Measurements from ENCODE around the gene PSMG3. TPM values are rescaled to one million over a fixed set of nuclear protein-coding genes. Genes with fewer than 3 reads are reported as not detected.
"Not testable (repeated sequence)": the region's sequence is repeated elsewhere in the genome, so short reads cannot be mapped to it uniquely, and the experiment has no call there.

Gene PSMG3
- total RNA-seq, 1 experiment from 2014 or later, result 118 TPM

GRCh38 chr7:1586827-1587705 is 17.2 kb upstream of the PSMG3 start:
- no peak for DNase-seq (ENCODE audit: low read depth, low spot score)
- in situ Hi-C loops (cut with HindIII; ENCODE audit: low pct_unique_long_range_greater_than_20kb, low sequenced_read_pairs), result no loop called here

GRCh38 chr7:1586126-1586826 is 16.4 kb upstream of the PSMG3 start:
- in situ Hi-C loops (cut with HindIII; ENCODE audit: low pct_unique_long_range_greater_than_20kb, low sequenced_read_pairs), result no loop called here
- DNase-seq (ENCODE audit: low read depth, low spot score), result no peak

- DNase-seq (ENCODE audit: low read depth, low spot score), result no peak
- in situ Hi-C loops (cut with HindIII; ENCODE audit: low pct_unique_long_range_greater_than_20kb, low sequenced_read_pairs), result no loop called here
Observed at GRCh38 chr7:1585142-1585981, 15.5 kb upstream of the PSMG3 start.

DNA sequence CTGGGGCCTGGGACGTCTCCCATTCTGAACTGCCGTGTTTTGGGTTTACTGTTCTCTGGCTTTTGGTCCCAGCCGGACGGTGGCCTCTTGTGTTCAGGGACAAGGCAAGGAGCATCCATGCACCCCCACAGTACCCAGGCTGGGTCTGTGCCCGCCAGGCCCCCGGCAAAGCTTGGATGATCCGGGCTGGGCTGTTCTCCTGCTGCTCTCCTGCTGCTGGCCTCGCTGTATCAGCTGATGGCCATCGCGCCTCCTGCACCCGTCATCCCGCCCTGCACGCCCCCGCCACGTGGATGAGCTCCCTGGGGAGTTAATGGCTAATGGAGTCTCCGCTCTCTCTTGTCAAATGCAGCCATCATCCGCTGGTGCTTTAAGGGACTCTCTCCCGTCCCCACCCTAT is 14.9 kb upstream of the PSMG3 start:
- in situ Hi-C loops (cut with HindIII; ENCODE audit: low pct_unique_long_range_greater_than_20kb, low sequenced_read_pairs), result no loop called here
- DNase-seq (ENCODE audit: low read depth, low spot score), result no peak

- DNase-seq (ENCODE audit: low read depth, low spot score); in situ Hi-C loops (cut with HindIII; ENCODE audit: low pct_unique_long_range_greater_than_20kb, low sequenced_read_pairs): not testable (repeated sequence)
Observed at GRCh38 chr7:1583241-1583930, 13.6 kb upstream of the PSMG3 start.

GRCh38 chr7:1580422-1581030 is 10.7 kb upstream of the PSMG3 start:
- in situ Hi-C loops (cut with HindIII; ENCODE audit: low pct_unique_long_range_greater_than_20kb, low sequenced_read_pairs), result no loop called here

DNA sequence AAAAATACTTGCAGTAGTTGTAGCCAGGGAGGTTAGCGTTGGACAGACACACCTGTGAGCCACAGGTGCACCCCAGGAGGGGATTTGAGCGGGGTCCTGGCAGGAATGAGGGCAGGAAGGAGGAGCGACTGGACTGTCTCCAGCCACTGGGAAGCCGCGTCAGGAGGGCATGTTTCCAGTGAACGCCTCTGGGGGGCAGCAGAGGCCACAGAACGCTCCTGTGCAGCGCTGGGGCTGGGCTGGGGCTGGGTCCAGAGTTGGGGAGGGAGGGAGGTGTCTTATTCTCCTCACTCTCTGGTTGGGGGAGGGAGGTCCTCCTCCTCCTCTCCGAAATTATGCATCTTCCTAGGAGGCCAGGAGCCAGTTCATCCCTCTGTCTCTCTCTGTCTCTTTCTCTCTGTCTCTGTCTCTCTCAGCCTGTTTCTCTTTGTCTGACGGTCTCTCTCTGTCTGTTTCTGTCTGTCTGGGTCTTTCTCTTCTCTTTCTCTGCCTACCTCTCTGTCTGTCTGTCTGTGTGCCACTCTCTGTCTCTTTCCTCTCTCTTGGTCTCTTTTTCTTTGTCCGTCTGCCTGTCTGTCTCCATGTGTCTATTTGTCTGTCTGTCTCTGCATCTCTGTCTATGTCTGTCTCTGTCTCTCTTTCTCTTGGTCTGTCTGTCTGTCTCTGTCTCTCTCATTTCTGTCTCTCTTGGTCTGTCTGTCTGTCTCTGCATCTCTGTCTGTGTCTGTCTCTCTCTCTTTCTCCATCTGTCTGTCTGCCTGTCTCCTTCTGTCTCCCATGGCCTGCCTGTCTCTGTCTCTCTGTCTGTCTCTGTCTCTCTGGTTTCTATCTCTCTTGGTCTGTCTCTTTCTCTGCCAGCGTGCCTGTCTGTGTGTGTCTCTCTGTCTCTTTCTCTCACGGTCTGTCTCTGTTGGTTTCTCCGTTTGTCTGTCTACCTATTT is 9.9 kb upstream of the PSMG3 start:
- peak; percentile 83 for DNase-seq (ENCODE audit: low read depth, low spot score)
- in situ Hi-C loops (cut with HindIII; ENCODE audit: low pct_unique_long_range_greater_than_20kb, low sequenced_read_pairs), result no loop called here

More at GRCh38 chr7:1580422-1581030, 10.7 kb upstream of the PSMG3 start:
- no peak for DNase-seq (ENCODE audit: low read depth, low spot score)

DNA sequence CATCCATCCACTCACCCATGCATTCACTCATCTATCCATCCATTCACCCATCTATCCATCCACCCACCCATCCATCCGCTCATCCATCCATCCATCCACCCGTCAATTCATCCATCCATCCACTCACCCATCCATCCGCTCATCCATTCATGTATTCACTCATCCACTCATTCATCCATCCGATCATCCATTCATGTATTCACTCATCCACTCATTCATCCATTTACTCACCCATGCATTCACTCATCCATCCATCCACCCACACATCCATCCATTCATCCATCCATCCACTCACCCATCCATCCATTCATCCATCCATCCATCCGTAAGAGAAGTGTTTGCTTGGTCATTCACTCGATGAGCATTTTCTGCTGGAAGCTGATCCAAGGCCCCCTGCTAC is 8.7 kb upstream of the PSMG3 start:
- DNase-seq (ENCODE audit: low read depth, low spot score), result no peak
- in situ Hi-C loops (cut with HindIII; ENCODE audit: low pct_unique_long_range_greater_than_20kb, low sequenced_read_pairs), result no loop called here

DNA sequence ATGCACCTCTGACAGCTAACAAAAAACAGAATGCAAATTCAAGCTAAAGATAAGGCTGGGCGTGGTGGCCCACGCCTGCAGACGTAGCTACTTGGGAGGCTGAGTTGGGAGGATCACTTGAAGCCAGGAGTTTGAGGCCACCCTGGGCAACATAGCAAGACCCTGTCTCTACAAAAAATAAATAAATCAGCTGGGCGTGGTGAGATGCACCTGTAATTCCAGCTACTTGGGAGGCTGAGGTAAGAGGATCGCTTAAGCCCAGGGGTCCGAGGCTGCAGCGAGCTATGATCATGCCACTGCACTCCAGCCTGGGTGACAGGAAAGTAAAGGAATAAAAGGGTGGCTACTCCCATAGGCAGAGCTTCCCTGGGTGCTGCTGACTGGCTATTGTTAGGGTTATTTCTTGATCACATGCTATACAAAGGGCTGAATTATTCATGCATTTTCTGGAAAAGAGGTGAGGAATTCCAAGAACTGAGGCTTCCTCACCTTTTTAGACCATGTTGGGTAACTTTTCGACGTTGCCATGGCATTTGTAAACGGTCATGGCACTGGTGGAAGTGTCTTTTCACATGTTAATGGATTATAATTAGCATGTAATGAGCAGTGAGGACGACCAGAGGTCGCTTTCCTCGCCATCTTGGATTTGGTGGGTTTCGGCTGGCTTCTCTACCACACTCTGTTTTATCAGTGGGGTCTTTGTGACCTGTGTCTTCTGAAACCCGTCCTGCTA is 6.9 kb upstream of the PSMG3 start:
- DNase-seq (ENCODE audit: low read depth, low spot score), result no peak
- in situ Hi-C loops (cut with HindIII; ENCODE audit: low pct_unique_long_range_greater_than_20kb, low sequenced_read_pairs), result no loop called here

DNA sequence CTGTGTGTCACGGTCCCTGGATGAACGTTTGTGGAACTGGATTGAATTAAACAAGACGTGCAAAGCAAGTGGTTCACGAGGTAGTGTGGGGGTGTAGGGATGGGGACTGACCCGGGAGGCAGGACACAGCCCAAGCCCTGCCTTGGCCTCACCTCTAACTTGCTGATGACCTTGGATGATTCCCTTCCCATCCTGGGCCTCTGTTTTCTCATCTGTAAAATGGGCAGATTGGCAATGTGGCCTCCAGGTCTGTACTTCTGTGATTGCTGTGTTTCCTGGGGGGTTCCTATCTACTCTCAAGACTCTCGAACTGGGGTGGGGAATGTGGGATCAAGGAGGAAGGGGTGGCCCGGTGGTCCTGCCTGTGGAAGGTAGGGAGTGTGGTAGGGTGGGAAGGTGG is 6.0 kb upstream of the PSMG3 start:
- DNase-seq (ENCODE audit: low read depth, low spot score), result no peak
- in situ Hi-C loops (cut with HindIII; ENCODE audit: low pct_unique_long_range_greater_than_20kb, low sequenced_read_pairs), result no loop called here

- DNase-seq (ENCODE audit: low read depth, low spot score), result no peak
- in situ Hi-C loops (cut with HindIII; ENCODE audit: low pct_unique_long_range_greater_than_20kb, low sequenced_read_pairs), result no loop called here
Observed at GRCh38 chr7:1572111-1572822, 2.4 kb upstream of the PSMG3 start.

GRCh38 chr7:1569440-1569832 is 396 bp downstream of the PSMG3 start:
- in situ Hi-C loops (cut with HindIII; ENCODE audit: low pct_unique_long_range_greater_than_20kb, low sequenced_read_pairs), result no loop called here
- DNase-seq (ENCODE audit: low read depth, low spot score), result no peak

DNA sequence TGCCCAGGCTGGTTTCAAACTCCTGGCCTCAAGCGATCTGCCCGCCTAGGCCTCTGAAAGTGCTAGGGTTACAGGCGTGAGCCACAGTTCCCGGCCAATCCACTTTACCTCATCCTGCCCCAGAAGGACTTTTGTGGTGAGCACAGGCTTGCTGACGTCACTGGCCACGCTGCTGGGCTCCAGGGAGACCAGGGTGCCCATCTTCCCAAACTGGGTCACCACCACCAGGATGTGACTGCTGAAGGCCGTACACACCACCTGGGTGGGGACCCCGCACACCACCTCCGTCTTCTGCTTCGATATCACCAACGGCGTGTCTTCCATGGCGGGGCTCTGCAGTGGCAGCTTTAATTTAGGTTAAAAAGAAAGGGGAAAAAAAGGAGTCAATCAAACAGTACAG is 816 bp downstream of the PSMG3 start:
- peak; percentile 85 for DNase-seq (ENCODE audit: low read depth, low spot score)
- in situ Hi-C loops (cut with HindIII; ENCODE audit: low pct_unique_long_range_greater_than_20kb, low sequenced_read_pairs), result no loop called here

DNA sequence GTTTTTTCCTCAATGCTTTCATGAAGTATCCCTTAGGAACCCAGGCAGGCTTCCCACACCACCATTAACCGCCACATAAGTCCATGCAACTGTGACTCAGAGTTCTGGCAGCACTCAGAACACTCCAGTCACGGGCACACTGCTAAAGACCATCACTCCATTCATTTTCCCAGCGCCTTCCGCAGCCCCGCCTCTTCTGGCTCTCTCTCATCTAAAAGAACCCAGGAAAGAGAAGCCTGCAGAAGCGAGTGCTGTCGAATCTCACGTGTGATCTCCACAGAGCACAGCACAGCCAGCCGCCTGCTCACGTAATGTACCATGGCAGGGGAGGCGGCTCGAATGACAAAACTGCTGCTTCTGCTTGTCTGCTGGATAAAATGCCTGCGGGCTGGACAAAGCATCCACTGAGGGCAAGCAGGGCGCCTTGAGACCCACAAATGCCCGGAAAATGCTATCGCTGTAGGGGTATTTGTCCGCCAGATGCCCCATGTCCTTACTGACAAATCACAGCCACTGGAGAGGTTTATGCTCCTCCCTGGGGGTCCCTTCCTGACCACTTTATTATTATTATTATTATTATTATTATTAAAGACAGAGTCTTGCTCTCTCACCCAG is 1.8 kb downstream of the PSMG3 start:
- in situ Hi-C loops (cut with HindIII; ENCODE audit: low pct_unique_long_range_greater_than_20kb, low sequenced_read_pairs), result no loop called here

More for the DNA sequence above, 1.8 kb downstream of the PSMG3 start:
- peak; percentile 68 for DNase-seq (ENCODE audit: low read depth, low spot score)
